Esophagus (tissue), 2 donors: ENCODE data around the gene NKAIN4. TPM values are rescaled to one million over a fixed set of nuclear protein-coding genes. Genes with fewer than 3 reads are reported as not detected.

Source experiments
- H3K27ac ChIP-seq, 2 donors: one replicate each; pipeline ENCODE4 v1.5.1; 2013; ENCODE audit warnings: low read depth in 2 of 2, mild to moderate bottlenecking in 2 of 2, inconsistent platforms in 1 of 2, low read length in 1 of 2, moderate library complexity in 1 of 2
- H3K27me3 ChIP-seq, 2 donors: one replicate each; pipeline ENCODE4 v1.6.1; 2013; ENCODE audit warnings: low read length in 2 of 2, control low read depth in 1 of 2, mild to moderate bottlenecking in 1 of 2; ENCODE audit not compliant: insufficient read depth in 2 of 2, control insufficient read depth in 1 of 2
- H3K36me3 ChIP-seq, 2 donors: one replicate each; pipeline ENCODE4 v1.6.1; 2013; ENCODE audit warnings: low read length in 1 of 2; ENCODE audit not compliant: control insufficient read depth in 2 of 2, insufficient read depth in 2 of 2
- H3K4me1 ChIP-seq, 2 donors: one replicate each; pipeline ENCODE4 v1.6.1; 2013; ENCODE audit warnings: low read length in 1 of 2; ENCODE audit not compliant: control insufficient read depth in 2 of 2, insufficient read depth in 2 of 2
- H3K4me3 ChIP-seq, 2 donors: one replicate each; pipeline ENCODE4 v1.5.1; 2013; ENCODE audit warnings: low read length in 2 of 2, mild to moderate bottlenecking in 2 of 2, low read depth in 1 of 2, moderate library complexity in 1 of 2
- H3K9me3 ChIP-seq, 2 donors: one replicate each; pipeline ENCODE4 v1.6.1; 2013; ENCODE audit warnings: mild to moderate bottlenecking in 2 of 2, low read depth in 1 of 2, low read length in 1 of 2, moderate library complexity in 1 of 2; ENCODE audit not compliant: control insufficient read depth in 2 of 2, insufficient read depth in 1 of 2
- WGBS, 2 donors: extraction: QIAGEN DNeasy Blood & Tissue Kit; methylation state at CpG; one replicate each; pipeline ENCODE4 v1.1.7; 2013; 5-methylcytosine and 5-hydroxymethylcytosine counted together
- polyA plus RNA-seq, 2 donors: library from polyadenylated mRNA; stranded (reverse); fragments of 200-250 nt; gene quantifications; one replicate each; pipeline ENCODE4 v1.2.3, GENCODE V29; 2013
- donor health status: healthy with polysubstance abuse.
- donor health status: Bipolar disorder and iron deficiency.

Gene NKAIN4
- polyA plus RNA-seq, result not detected

DNA sequence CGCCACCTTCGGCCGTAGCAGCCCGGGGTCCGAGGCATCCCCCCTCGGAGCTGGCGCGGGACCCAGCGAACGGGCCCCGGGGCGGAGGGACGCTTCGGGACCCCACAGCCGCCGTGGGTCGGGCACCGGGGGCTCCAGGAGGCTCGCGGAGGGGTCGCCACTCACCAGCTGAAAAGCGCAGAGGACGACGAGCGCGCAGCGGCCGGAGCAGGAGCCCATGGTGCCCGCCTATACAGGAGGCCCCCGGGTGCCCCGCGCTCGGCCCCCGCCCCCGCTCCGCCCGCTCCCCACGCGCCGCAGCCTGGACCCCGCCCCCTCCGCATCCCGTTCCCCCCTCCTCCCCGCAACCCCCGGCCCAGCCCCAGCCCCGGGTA is at the start of gene NKAIN4:
TSS of gene NKAIN4 (minus strand) at position 232 of the 374 bp plus-strand sequence. CDS start at position 219, 13 bp downstream.
- H3K9me3 ChIP-seq, result no peaks in the 10 kb centered on the region
- WGBS, 2 donors, result 2% methylated on average over 22 to 45 of the region's 46 CpGs
- no peaks in the 10 kb centered on the region for H3K36me3 ChIP-seq
- H3K4me3 ChIP-seq, result peak within 1 kb of the TSS in 1 of 2 donors; percentile 30
- peaks cover 0 to 20% of the 10 kb centered on the region in 2 donors for H3K27me3 ChIP-seq
- no peak within 1 kb of the TSS for H3K27ac ChIP-seq
- peaks cover 4 to 14% of the 10 kb centered on the region in 2 donors for H3K4me1 ChIP-seq

DNA sequence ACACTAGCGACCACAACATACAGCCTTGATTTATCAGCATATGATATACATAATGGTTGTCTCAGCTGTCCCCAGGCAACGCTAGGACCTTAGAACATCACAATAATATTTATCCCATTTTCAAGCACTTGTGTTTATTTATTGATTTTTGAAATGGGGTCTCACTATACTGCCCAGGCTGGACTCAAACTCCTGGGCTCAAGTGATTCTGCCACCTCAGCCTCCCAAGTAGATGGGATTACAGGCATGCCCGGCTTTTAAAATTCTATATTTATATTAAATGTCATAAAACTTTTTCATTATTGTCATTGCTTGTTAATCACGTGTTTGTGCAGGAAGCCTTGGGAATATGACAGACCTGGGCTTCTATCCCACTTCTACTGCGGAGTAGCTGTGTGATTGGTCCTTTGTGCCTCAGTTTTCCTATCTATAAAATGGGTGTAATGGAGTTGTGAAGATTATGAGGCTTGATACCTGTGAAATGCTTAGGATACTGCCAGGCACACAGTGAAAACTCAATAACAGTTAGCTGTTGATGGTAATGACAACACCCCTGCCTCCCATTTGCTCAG is 48.9 kb upstream of the NKAIN4 start:
- H3K27me3 ChIP-seq, result no peaks in the 10 kb centered on the region
- WGBS, 2 donors, result 60 to 61% methylated on average over 5 of the region's 5 CpGs
- no peak overlapping the region for H3K27ac ChIP-seq
- no peaks in the 10 kb centered on the region for H3K9me3 ChIP-seq
- H3K4me1 ChIP-seq, result no peaks in the 10 kb centered on the region
- H3K4me3 ChIP-seq, result no peak overlapping the region
- H3K36me3 ChIP-seq, result no peaks in the 10 kb centered on the region

- 95 to 98% methylated on average over 1 of the region's 1 CpG for WGBS, 2 donors
- no peaks in the 10 kb centered on the region for H3K36me3 ChIP-seq
- no peaks in the 10 kb centered on the region for H3K9me3 ChIP-seq
- no peak overlapping the region for H3K4me3 ChIP-seq
- no peaks in the 10 kb centered on the region for H3K27me3 ChIP-seq
- no peaks in the 10 kb centered on the region for H3K4me1 ChIP-seq
- no peak overlapping the region for H3K27ac ChIP-seq
These were observed 47.4 kb upstream of the NKAIN4 start for GRCh38 chr20:63301671-63302070.

DNA sequence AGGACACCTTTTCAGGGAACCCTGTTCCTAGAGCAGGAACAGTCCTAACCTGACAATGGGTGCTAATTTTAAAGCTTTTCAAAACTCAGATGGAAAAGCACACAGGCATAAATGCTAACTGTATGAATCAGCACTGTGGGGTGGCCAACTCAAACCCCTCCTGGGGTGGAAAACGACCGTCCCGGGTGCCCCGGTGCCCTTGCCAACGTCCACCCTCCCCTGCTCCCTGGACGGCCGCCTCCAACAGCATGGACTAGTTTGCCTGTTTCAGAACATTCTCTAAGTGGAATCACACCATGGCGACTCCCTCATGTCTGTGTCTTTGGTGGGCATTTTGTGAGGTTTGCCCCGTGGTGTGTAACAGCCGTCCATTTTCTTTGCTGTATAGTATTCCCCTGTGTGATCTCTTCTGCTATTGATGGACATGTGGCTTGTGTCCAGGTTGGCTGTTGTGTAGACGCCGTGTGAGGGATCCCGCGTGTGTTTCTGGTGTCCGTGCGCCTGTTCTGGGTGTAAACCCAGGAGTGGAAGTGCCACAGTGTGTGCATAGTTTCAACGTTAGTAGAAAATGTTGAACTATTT is 44.6 kb upstream of the NKAIN4 start:
- no peaks in the 10 kb centered on the region for H3K27me3 ChIP-seq
- no peak overlapping the region for H3K27ac ChIP-seq
- 86 to 88% methylated on average over 17 of the region's 17 CpGs for WGBS, 2 donors
- H3K36me3 ChIP-seq, result no peaks in the 10 kb centered on the region
- no peaks in the 10 kb centered on the region for H3K4me1 ChIP-seq
- no peaks in the 10 kb centered on the region for H3K9me3 ChIP-seq
- no peak overlapping the region for H3K4me3 ChIP-seq

GRCh38 chr20:63297796-63298572 is 43.7 kb upstream of the NKAIN4 start:
- no peaks in the 10 kb centered on the region for H3K27me3 ChIP-seq
- no peaks in the 10 kb centered on the region for H3K36me3 ChIP-seq
- WGBS, 2 donors, result 75 to 80% methylated on average over 16 of the region's 16 CpGs
- no peak overlapping the region for H3K4me3 ChIP-seq
- H3K9me3 ChIP-seq, result no peaks in the 10 kb centered on the region
- H3K27ac ChIP-seq, result no peak overlapping the region
- H3K4me1 ChIP-seq, result no peaks in the 10 kb centered on the region

DNA sequence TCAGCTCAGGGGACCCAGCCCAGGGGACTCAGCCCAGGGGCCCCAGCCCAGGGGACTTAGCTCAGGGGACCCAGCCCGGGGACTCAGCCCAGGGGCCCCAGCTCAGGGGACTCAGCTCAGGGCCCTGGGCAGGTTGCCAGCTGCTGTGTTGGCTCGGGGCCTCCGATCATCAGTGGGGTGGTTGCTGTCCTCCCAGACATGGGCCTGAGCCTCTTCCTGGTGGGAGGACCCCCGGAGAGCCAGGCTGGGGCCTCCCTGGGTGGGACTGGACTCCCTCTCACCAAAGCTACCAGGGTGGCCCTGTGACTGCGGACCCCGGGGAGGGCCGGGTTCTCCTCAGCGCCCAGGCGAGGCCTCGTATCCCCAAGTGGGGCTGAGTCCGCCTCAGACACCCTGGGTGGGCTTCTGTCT is 43.1 kb upstream of the NKAIN4 start:
- Histone ChIP-seq H3K27ac (no peak overlapping the region), H3K4me3 (no peak overlapping the region), H3K36me3 (no peaks in the 10 kb centered on the region), H3K9me3 (no peaks in the 10 kb centered on the region), H3K4me1 (no peaks in the 10 kb centered on the region), H3K27me3 (no peaks in the 10 kb centered on the region)
- 55 to 58% methylated on average over 11 of the region's 11 CpGs for WGBS, 2 donors

- H3K36me3 ChIP-seq, result no peaks in the 10 kb centered on the region
- no peak overlapping the region for H3K27ac ChIP-seq
- no peak overlapping the region for H3K4me3 ChIP-seq
- WGBS, 2 donors, result 28 to 29% methylated on average over 18 of the region's 18 CpGs
- H3K4me1 ChIP-seq, result no peaks in the 10 kb centered on the region
- no peaks in the 10 kb centered on the region for H3K27me3 ChIP-seq
- H3K9me3 ChIP-seq, result no peaks in the 10 kb centered on the region
These were observed 42.5 kb upstream of the NKAIN4 start for GRCh38 chr20:63296531-63297299.

GRCh38 chr20:63295846-63296245 is 41.6 kb upstream of the NKAIN4 start:
- WGBS, 2 donors, result 13 to 16% methylated on average over 20 of the region's 20 CpGs
- Histone ChIP-seq H3K4me1 (no peaks in the 10 kb centered on the region), H3K27me3 (no peaks in the 10 kb centered on the region), H3K9me3 (no peaks in the 10 kb centered on the region), H3K4me3 (no peak overlapping the region), H3K27ac (no peak overlapping the region), H3K36me3 (no peaks in the 10 kb centered on the region)

DNA sequence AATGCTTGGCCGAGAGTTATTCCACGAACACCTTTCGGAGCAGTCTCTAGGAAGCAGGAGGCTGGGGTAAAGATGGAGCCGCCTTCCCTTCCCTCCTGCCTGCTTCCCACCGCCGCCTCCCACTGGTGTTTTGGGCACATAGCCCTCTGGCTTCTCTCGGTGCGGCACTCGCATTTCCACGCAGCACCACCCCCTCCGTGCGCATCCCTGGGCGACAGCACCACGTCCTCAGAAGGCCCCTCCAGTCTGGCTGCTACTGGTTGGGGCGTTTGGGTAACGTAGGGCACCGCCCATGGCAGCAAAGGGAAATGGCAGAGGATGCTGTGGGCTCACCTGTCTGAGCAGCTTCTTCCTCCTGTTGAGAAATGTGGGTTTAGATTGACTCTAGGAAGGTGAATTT is 41.2 kb upstream of the NKAIN4 start:
- H3K4me1 ChIP-seq, result peaks cover 0 to under 1% of the 10 kb centered on the region in 2 donors
- H3K4me3 ChIP-seq, result no peak overlapping the region
- H3K36me3 ChIP-seq, result no peaks in the 10 kb centered on the region
- no peak overlapping the region for H3K27ac ChIP-seq
- H3K27me3 ChIP-seq, result no peaks in the 10 kb centered on the region
- H3K9me3 ChIP-seq, result no peaks in the 10 kb centered on the region
- 18 to 21% methylated on average over 17 of the region's 17 CpGs for WGBS, 2 donors
